ENCODE data around the gene PRR33. TPM values are rescaled to one million over a fixed set of nuclear protein-coding genes. Genes with fewer than 3 reads are reported as not detected.

Gene PRR33
- total RNA-seq, 1 donor from 2014 or later, result not detected

GRCh38 chr11:1880746-1881441 is 10.8 kb downstream of the PRR33 start:
- no peak overlapping the region for H3K27ac Mint-ChIP-seq
- no peak for TF ChIP-seq CTCF (IDR thresholded peaks at IDR 0.05; ENCODE audit: unreplicated experiment)
- DNase-seq (ENCODE audit: low spot score, unreplicated experiment), result no peak
- peaks cover 2% of the 10 kb centered on the region for H3K4me1 Mint-ChIP-seq (ENCODE audit: low read depth)
- H3K27me3 Mint-ChIP-seq, result no peaks in the 10 kb centered on the region
- no peaks in the 10 kb centered on the region for H3K36me3 Mint-ChIP-seq (ENCODE audit: insufficient read depth)
- no peaks in the 10 kb centered on the region for H3K9me3 Mint-ChIP-seq (ENCODE audit: low read depth)
- no peak overlapping the region for H3K4me3 Mint-ChIP-seq (ENCODE audit: low read depth)

- Mint-ChIP-seq H3K36me3 (ENCODE audit: insufficient read depth) (no peaks in the 10 kb centered on the region), H3K4me1 (ENCODE audit: low read depth) (peaks cover 2% of the 10 kb centered on the region), H3K27me3 (peaks cover 3% of the 10 kb centered on the region), H3K4me3 (ENCODE audit: low read depth) (no peak overlapping the region), H3K27ac (no peak overlapping the region), H3K9me3 (ENCODE audit: low read depth) (no peaks in the 10 kb centered on the region)
- TF ChIP-seq CTCF (IDR thresholded peaks at IDR 0.05; ENCODE audit: unreplicated experiment), result no peak
- DNase-seq (ENCODE audit: low spot score, unreplicated experiment), result no peak
Measured at GRCh38 chr11:1879941-1880720, 11.6 kb downstream of the PRR33 start.

GRCh38 chr11:1879342-1879940 is 12.3 kb downstream of the PRR33 start:
- no peak for TF ChIP-seq CTCF (IDR thresholded peaks at IDR 0.05; ENCODE audit: unreplicated experiment)
- H3K4me1 Mint-ChIP-seq (ENCODE audit: low read depth), result peaks cover 2% of the 10 kb centered on the region
- H3K27ac Mint-ChIP-seq, result no peak overlapping the region
- H3K4me3 Mint-ChIP-seq (ENCODE audit: low read depth), result no peak overlapping the region
- no peaks in the 10 kb centered on the region for H3K36me3 Mint-ChIP-seq (ENCODE audit: insufficient read depth)
- DNase-seq (ENCODE audit: low spot score, unreplicated experiment), result no peak
- H3K9me3 Mint-ChIP-seq (ENCODE audit: low read depth), result no peaks in the 10 kb centered on the region
- peaks cover 3% of the 10 kb centered on the region for H3K27me3 Mint-ChIP-seq

GRCh38 chr11:1878137-1879031 is 13.3 kb downstream of the PRR33 start:
- DNase-seq (ENCODE audit: low spot score, unreplicated experiment), result no peak
- no peak for TF ChIP-seq CTCF (IDR thresholded peaks at IDR 0.05; ENCODE audit: unreplicated experiment)
- H3K27ac Mint-ChIP-seq, result no peak overlapping the region
- H3K4me1 Mint-ChIP-seq (ENCODE audit: low read depth), result peaks cover 2% of the 10 kb centered on the region
- no peaks in the 10 kb centered on the region for H3K36me3 Mint-ChIP-seq (ENCODE audit: insufficient read depth)
- no peaks in the 10 kb centered on the region for H3K9me3 Mint-ChIP-seq (ENCODE audit: low read depth)
- H3K4me3 Mint-ChIP-seq (ENCODE audit: low read depth), result no peak overlapping the region
- H3K27me3 Mint-ChIP-seq, result peaks cover 3% of the 10 kb centered on the region

All from progenitor cell of endocrine pancreas (in vitro differentiated cells).